PC-3 (cell line): ENCODE results near the gene TBX2.

ENCODE experiments used
- EZH2 ChIP-seq: fragments of 300-600 bp; sonication (generic); IDR thresholded peaks from one replicate; pipeline ENCODE4 v1.6.1; 2017; ENCODE audit warnings: antibody characterized with exemption, mild to moderate bottlenecking, low read length; ENCODE audit not compliant: unreplicated experiment
- EZH2phosphoT487 ChIP-seq: fragments of 300-600 bp; sonication (generic); IDR thresholded peaks from 2 replicates; pipeline ENCODE4 v1.6.1; 2018; ENCODE audit warnings: mild to moderate bottlenecking, antibody characterized with exemption, low read length, borderline replicate concordance
- TF ChIP-seq, protein P1 (sequence below): fragments of 300-600 bp; sonication (generic); conservative IDR thresholded peaks from 2 replicates; pipeline ENCODE4 v1.5.1; 2017; ENCODE audit warnings: antibody characterized with exemption, low read depth, mild to moderate bottlenecking, low read length

DNA sequence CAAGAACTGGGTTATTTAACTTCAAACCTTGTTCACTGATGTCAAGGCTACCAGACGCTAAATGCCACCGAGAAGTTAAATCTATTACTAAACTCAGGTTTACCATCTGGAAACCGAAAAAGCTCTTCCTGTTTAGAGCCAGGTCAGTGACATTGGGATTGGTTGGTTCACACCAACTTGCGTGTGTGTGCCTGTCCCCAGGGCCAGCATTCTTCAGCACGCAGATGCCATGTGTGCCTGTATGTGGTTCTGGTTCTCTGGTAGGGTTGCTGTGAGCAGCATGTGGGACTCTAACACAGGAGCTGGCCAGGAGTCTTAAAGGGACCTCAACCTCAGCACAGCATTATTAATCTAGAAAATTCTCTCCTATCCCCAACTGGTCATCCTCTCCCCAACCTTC lies 18.1 kb upstream of the TBX2 start:
- no peak for TF ChIP-seq EZH2
- TF ChIP-seq, protein P1, sequence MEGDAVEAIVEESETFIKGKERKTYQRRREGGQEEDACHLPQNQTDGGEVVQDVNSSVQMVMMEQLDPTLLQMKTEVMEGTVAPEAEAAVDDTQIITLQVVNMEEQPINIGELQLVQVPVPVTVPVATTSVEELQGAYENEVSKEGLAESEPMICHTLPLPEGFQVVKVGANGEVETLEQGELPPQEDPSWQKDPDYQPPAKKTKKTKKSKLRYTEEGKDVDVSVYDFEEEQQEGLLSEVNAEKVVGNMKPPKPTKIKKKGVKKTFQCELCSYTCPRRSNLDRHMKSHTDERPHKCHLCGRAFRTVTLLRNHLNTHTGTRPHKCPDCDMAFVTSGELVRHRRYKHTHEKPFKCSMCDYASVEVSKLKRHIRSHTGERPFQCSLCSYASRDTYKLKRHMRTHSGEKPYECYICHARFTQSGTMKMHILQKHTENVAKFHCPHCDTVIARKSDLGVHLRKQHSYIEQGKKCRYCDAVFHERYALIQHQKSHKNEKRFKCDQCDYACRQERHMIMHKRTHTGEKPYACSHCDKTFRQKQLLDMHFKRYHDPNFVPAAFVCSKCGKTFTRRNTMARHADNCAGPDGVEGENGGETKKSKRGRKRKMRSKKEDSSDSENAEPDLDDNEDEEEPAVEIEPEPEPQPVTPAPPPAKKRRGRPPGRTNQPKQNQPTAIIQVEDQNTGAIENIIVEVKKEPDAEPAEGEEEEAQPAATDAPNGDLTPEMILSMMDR = no peak
- no peak for TF ChIP-seq EZH2phosphoT487
